Stomach (tissue), 4 donors: ENCODE measurements around the gene DGKD.

Source experiments
- POLR2A ChIP-seq, 4 donors: fragments of 450-650 bp; IDR thresholded peaks; one replicate each; pipeline ENCODE4 v1.6.1; 2016; ENCODE audit warnings: antibody characterized with exemption in 4 of 4, control low read depth in 2 of 4, mild to moderate bottlenecking in 1 of 4, moderate library complexity in 1 of 4
- POLR2AphosphoS5 ChIP-seq, 3 donors: sonication (generic); formaldehyde crosslinking; IDR thresholded peaks; one replicate each; pipeline ENCODE4 v1.6.1; 2016; ENCODE audit warnings: antibody characterized with exemption in 3 of 3
- TF ChIP-seq, protein P1 (sequence below), 7 experiments: fragments of 450-650 bp in 4 of 7; fragments of 200-600 bp in 3 of 7; sonication (generic) in 3 of 7; IDR thresholded peaks; one replicate each; pipeline ENCODE4 v1.5.1; 2016 to 2019; ENCODE audit warnings: antibody characterized with exemption in 7 of 7, control low read depth in 2 of 7, mild to moderate bottlenecking in 1 of 7

DNA sequence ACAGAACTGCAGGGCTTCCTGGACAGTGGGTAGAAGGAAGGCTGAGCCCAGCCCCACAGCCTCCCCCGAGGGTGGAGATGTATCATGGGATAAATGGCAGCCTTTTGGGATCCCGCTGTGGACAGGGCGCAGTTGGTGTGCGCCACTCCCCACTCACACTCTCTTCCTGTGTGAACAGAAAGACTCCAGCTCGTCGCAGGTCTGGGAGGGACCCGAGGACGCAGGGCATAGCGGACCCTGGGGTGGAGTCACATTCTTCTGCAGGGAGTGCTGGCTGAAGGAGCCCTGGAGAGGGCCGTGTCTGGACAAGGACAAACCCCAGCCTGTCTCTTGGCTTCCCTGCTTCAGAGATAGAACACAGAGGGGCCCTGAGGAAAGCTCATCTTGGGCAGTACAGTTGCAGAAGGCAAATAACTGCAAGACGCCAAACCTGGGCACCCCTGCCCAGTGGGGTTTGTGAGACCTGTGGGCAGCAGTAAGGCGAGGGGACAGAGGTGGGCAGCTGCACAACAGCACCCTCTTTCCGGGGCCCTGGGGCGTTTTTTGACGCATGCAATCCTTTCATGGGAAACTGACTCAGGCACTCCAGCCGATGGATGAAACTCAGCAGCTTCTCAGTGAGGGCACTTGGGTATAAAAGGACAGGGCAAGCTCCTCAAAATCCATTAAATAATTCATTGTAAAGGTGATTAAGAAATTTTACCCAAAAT is 110.4 kb downstream of the DGKD start:
- TF ChIP-seq, protein P1, sequence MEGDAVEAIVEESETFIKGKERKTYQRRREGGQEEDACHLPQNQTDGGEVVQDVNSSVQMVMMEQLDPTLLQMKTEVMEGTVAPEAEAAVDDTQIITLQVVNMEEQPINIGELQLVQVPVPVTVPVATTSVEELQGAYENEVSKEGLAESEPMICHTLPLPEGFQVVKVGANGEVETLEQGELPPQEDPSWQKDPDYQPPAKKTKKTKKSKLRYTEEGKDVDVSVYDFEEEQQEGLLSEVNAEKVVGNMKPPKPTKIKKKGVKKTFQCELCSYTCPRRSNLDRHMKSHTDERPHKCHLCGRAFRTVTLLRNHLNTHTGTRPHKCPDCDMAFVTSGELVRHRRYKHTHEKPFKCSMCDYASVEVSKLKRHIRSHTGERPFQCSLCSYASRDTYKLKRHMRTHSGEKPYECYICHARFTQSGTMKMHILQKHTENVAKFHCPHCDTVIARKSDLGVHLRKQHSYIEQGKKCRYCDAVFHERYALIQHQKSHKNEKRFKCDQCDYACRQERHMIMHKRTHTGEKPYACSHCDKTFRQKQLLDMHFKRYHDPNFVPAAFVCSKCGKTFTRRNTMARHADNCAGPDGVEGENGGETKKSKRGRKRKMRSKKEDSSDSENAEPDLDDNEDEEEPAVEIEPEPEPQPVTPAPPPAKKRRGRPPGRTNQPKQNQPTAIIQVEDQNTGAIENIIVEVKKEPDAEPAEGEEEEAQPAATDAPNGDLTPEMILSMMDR (IDR thresholded peaks at IDR 0.05): no peak
- TF ChIP-seq POLR2AphosphoS5 (IDR thresholded peaks at IDR 0.05) (peak in 2 of 3 donors; percentile 14 to 40), POLR2A (IDR thresholded peaks at IDR 0.05) (no peak)
